GM21381 (cell line): ENCODE measurements around the gene SERGEF.

Experiments
- ATAC-seq: cut with Tn5 transposase; IDR thresholded peaks from one replicate; pipeline ENCODE4 v1.9.1; 2021; ENCODE audit warnings: mild to moderate bottlenecking, moderate library complexity; ENCODE audit not compliant: unreplicated experiment

Gene SERGEF

DNA sequence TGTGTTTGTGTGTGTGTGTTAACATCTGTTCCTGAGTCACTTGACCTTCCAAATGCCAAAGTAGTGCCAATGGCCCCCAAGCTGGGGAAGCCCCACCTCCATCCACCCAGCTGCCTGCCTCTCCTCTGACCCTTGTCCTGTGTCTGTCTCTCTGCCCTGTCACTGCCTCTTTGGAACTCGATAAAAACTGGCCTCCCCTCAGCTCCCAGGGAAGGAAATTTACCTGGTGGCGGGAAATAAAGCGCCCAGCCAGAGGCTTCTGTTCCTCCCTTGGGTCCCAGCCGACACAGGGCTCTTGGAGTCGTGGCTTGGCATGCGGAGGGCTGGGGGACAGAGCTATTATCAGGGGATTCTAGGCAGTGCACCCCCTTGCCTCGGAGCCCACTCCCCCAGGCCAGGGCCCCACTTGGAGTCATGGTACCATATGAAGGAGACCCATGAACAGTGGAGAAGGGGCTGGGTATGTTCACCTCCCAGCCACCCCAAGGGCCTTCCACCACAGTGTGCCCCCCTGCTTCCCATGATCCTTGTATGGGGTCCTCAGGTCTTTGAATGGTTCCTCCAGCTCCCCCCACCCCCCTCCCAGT is 272.1 kb downstream of the SERGEF start:
- ATAC-seq, result no peak

DNA sequence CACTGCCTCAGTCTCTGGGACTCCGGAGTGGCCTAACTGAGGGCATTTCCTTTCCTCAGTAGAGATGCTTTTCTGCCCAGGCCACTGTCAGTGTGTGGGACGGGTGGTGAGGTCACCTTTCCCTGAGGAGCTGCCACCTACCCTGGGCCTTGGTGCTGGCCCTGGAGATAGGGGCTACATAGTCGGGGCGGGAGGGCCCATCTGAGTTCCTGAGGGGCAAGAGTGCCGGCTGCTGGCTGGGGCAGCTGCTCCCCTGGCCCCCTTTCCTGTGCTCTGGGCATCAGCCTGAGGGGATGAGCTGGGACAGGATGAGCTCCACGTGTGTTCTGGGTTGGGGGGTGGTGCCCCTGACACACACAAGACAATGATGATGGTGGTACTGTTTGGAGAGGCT is 272.9 kb downstream of the SERGEF start:
- no peak for ATAC-seq

DNA sequence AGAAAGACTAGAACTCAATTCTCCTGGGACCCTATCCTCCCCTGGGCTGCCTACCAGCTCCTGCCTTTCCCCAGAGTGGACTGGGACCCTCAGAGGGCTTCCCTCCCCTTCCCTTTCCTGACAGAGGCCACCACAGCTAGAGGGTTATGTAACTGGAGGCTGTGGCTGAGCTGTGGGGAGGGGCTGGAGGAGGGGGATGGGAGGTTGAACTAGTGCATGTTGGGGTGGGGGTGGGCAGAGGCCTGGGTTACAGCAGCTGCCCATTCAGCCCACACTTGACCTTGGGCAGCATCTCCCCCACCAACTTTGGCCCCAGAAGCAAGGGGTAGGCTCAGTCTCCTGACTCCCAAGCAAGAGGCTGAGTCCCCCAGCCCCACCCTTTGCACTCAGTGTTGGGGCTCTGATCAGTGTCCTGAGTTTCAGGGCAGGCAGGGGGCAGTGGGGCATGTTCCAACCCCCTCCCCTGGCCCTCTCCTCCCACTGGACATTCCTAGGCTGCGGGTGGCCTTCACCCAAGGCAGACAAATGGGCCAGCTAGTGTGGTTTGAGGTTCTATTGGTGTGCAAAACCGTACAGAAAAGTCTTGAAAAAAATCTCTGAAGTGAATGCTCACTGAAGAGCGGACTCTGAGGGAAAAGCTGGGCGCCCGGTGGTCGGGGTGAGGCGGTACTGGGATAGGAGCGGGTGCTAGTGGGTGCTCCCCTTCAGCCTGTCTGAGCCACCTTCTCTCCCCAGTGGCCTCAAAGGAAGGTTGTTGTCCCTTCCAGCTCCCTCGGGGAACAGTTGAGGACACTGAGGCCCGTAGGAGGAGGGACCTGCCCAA is 274.5 kb downstream of the SERGEF start:
- no peak for ATAC-seq
